ENCODE results near the gene CCDC188. TPM values are rescaled to one million over a fixed set of nuclear protein-coding genes. Genes with fewer than 3 reads are reported as not detected.

The CCDC188 gene
- total RNA-seq, 1 experiment from 2014 or later: not detected

GRCh38 chr22:20165913-20166312 lies 15.1 kb upstream of the CCDC188 start:
- no peak overlapping the region for H3K4me3 ChIP-seq (ENCODE audit: low read depth in 2 of 2, low read length in 2 of 2)
- ChIA-PET CTCF (no interaction called here), POLR2A (no interaction called here)
- H3K4me1 ChIP-seq (ENCODE audit: control insufficient read depth, insufficient read depth, low read length): no peaks in the 10 kb centered on the region
- no peaks in the 10 kb centered on the region for H3K27me3 ChIP-seq (ENCODE audit: control insufficient read depth, insufficient read depth, low read length)
- H3K36me3 ChIP-seq (ENCODE audit: control insufficient read depth, insufficient read depth, low read length): no peaks in the 10 kb centered on the region
- no peak for DNase-seq (ENCODE audit: low read depth, low spot score)
- intact Hi-C loops (cut with micrococcal nuclease; ENCODE audit: unreplicated experiment) (no loop called here), in situ Hi-C loops (cut with HindIII; ENCODE audit: low pct_unique_long_range_greater_than_20kb, low sequenced_read_pairs) (no loop called here)
- TF ChIP-seq POLR2AphosphoS5 (IDR thresholded peaks at IDR 0.05; ENCODE audit: low read depth, low read length): no peak
- TF ChIP-seq TCF7L2 (IDR thresholded peaks at IDR 0.05; ENCODE audit: low read depth, low read length): no peak
- no peak for TF ChIP-seq CTCF (IDR thresholded peaks at IDR 0.05)
- H3K9me3 ChIP-seq (ENCODE audit: control insufficient read depth, insufficient read depth, low read depth, low read length): no peaks in the 10 kb centered on the region
- no TSS peak for BruUV-seq (replicated peaks)
- no peak overlapping the region for H3K27ac ChIP-seq (ENCODE audit: low read length)
- no peak for ATAC-seq

GRCh38 chr22:20165421-20165820 lies 14.6 kb upstream of the CCDC188 start:
- POLR2A ChIA-PET: no interaction called here
- intact Hi-C loops (cut with micrococcal nuclease; ENCODE audit: unreplicated experiment): no loop called here
- Histone ChIP-seq H3K27me3 (ENCODE audit: control insufficient read depth, insufficient read depth, low read length) (no peaks in the 10 kb centered on the region), H3K27ac (ENCODE audit: low read length) (no peak overlapping the region), H3K36me3 (ENCODE audit: control insufficient read depth, insufficient read depth, low read length) (no peaks in the 10 kb centered on the region), H3K9me3 (ENCODE audit: control insufficient read depth, insufficient read depth, low read depth, low read length) (no peaks in the 10 kb centered on the region), H3K4me1 (ENCODE audit: control insufficient read depth, insufficient read depth, low read length) (no peaks in the 10 kb centered on the region), H3K4me3 (ENCODE audit: low read depth in 2 of 2, low read length in 2 of 2) (no peak overlapping the region)
- CTCF ChIA-PET: no interaction called here
- no TSS peak for BruUV-seq (replicated peaks)
- DNase-seq (ENCODE audit: low read depth, low spot score) (no peak), ATAC-seq (no peak)
- in situ Hi-C loops (cut with HindIII; ENCODE audit: low pct_unique_long_range_greater_than_20kb, low sequenced_read_pairs): no loop called here
- no peak for TF ChIP-seq TCF7L2 (IDR thresholded peaks at IDR 0.05; ENCODE audit: low read depth, low read length)
- no peak for TF ChIP-seq CTCF (IDR thresholded peaks at IDR 0.05)
- TF ChIP-seq SIN3A (IDR thresholded peaks at IDR 0.05; ENCODE audit: borderline replicate concordance, insufficient read depth, low read depth, low read length): no peak
- TF ChIP-seq POLR2AphosphoS5 (IDR thresholded peaks at IDR 0.05; ENCODE audit: low read depth, low read length): no peak
- no peak for TF ChIP-seq REST (IDR thresholded peaks at IDR 0.05; ENCODE audit: insufficient read depth in 1 of 2, low read depth in 2 of 2, low read length in 1 of 2)

- Histone ChIP-seq H3K27me3 (ENCODE audit: control insufficient read depth, insufficient read depth, low read length) (no peaks in the 10 kb centered on the region), H3K4me1 (ENCODE audit: control insufficient read depth, insufficient read depth, low read length) (no peaks in the 10 kb centered on the region), H3K4me3 (ENCODE audit: low read depth in 2 of 2, low read length in 2 of 2) (no peak overlapping the region), H3K36me3 (ENCODE audit: control insufficient read depth, insufficient read depth, low read length) (no peaks in the 10 kb centered on the region), H3K27ac (ENCODE audit: low read length) (no peak overlapping the region), H3K9me3 (ENCODE audit: control insufficient read depth, insufficient read depth, low read depth, low read length) (no peaks in the 10 kb centered on the region)
- BruUV-seq (replicated peaks): no TSS peak
- DNase-seq (ENCODE audit: low read depth, low spot score) (no peak), ATAC-seq (no peak)
- TF ChIP-seq REST (IDR thresholded peaks at IDR 0.05; ENCODE audit: insufficient read depth in 1 of 2, low read depth in 2 of 2, low read length in 1 of 2) (no peak), POLR2AphosphoS5 (IDR thresholded peaks at IDR 0.05; ENCODE audit: low read depth, low read length) (no peak), SIN3A (IDR thresholded peaks at IDR 0.05; ENCODE audit: borderline replicate concordance, insufficient read depth, low read depth, low read length) (no peak), CTCF (IDR thresholded peaks at IDR 0.05) (no peak), TCF7L2 (IDR thresholded peaks at IDR 0.05; ENCODE audit: low read depth, low read length) (no peak)
- in situ Hi-C loops (cut with HindIII; ENCODE audit: low pct_unique_long_range_greater_than_20kb, low sequenced_read_pairs): no loop called here
- ChIA-PET CTCF (no interaction called here), POLR2A (no interaction called here)
- intact Hi-C loops (cut with micrococcal nuclease; ENCODE audit: unreplicated experiment): no loop called here
Observed at GRCh38 chr22:20164863-20165262, 14.0 kb upstream of the CCDC188 start.
